Common myeloid progenitor, CD34-positive (primary cell): ENCODE measurements around the gene PPP2R2B.
A peak's percentile ranks its signal among the peaks of the same experiment; 100 is the strongest.

ENCODE experiments used
- CTCF ChIA-PET: fragments of 350-600 bp; sonication (Branson Sonifier 250); formaldehyde crosslinking; loops from one replicate; lab custom pipeline; 2021; ENCODE audit warnings: antibody characterized with exemption; lab: Charles Lee
- POLR2A ChIA-PET: fragments of 350-600 bp; sonication (Branson Sonifier 250); formaldehyde crosslinking; loops from one replicate; lab custom pipeline; 2021; ENCODE audit warnings: antibody characterized with exemption; lab: Charles Lee
- DNase-seq, 3 donors: peaks; one replicate each; pipeline versions ENCODE4 v3.0.0 to v3.0.0-alpha.2; 2013
- H3K27ac ChIP-seq, 2 experiments: 1 replicate in 1 of 2; 2 replicates in 1 of 2; pipeline ENCODE4 v1.7.0; 2013; ENCODE audit warnings: inconsistent platforms in 2 of 2, low read length in 2 of 2, mild to moderate bottlenecking in 2 of 2, low read depth in 1 of 2, moderate library complexity in 1 of 2; ENCODE audit not compliant: severe bottlenecking in 2 of 2, insufficient read depth in 1 of 2, poor library complexity in 1 of 2
- H3K27me3 ChIP-seq, 5 experiments: replicated peaks in 2 of 5; 1 replicate in 3 of 5; 2 replicates in 2 of 5; pipeline versions ENCODE4 v1.6.1 to v1.7.0; 2013; ENCODE audit warnings: low read length in 4 of 5, mild to moderate bottlenecking in 2 of 5, moderate library complexity in 2 of 5, inconsistent platforms in 1 of 5; ENCODE audit not compliant: insufficient read depth in 5 of 5, control insufficient read depth in 4 of 5
- H3K36me3 ChIP-seq, 4 experiments: 1 replicate in 2 of 4; 2 replicates in 2 of 4; pipeline versions ENCODE4 v1.6.1 to v1.7.0; 2013; ENCODE audit warnings: low read length in 3 of 4, control low read depth in 1 of 4, mild to moderate bottlenecking in 1 of 4; ENCODE audit not compliant: control insufficient read depth in 4 of 4, insufficient read depth in 4 of 4
- H3K4me1 ChIP-seq, 4 experiments: 1 replicate in 3 of 4; 2 replicates in 1 of 4; pipeline versions ENCODE4 v1.6.1 to v1.7.1; 2013; ENCODE audit warnings: low read length in 3 of 4, mild to moderate bottlenecking in 3 of 4, control low read depth in 1 of 4, inconsistent platforms in 1 of 4, moderate library complexity in 1 of 4; ENCODE audit not compliant: control insufficient read depth in 4 of 4, insufficient read depth in 4 of 4; ENCODE audit errors: control extremely low read depth in 1 of 4
- H3K4me3 ChIP-seq, 7 experiments: 1 replicate in 4 of 7; 2 replicates in 3 of 7; pipeline versions ENCODE4 v1.5.1 to v1.7.0; 2013; ENCODE audit warnings: mild to moderate bottlenecking in 7 of 7, low read length in 6 of 7, moderate library complexity in 6 of 7, inconsistent platforms in 2 of 7, low read depth in 2 of 7, control low read depth in 1 of 7; ENCODE audit not compliant: insufficient read depth in 4 of 7, control insufficient read depth in 1 of 7; ENCODE audit errors: extremely low read depth in 1 of 7
- H3K9me3 ChIP-seq, 5 experiments: 1 replicate in 4 of 5; 2 replicates in 1 of 5; pipeline versions ENCODE4 v1.6.1 to v1.7.1; 2013; ENCODE audit warnings: low read length in 4 of 5, mild to moderate bottlenecking in 2 of 5, inconsistent platforms in 1 of 5, low read depth in 1 of 5, moderate library complexity in 1 of 5; ENCODE audit not compliant: control insufficient read depth in 4 of 5, insufficient read depth in 2 of 5; ENCODE audit errors: control extremely low read depth in 1 of 5
- WGBS: methylation state at CpG from one replicate; pipeline ENCODE4 v1.1.5; 2013; ENCODE audit not compliant: insufficient coverage; 5-methylcytosine and 5-hydroxymethylcytosine counted together

PPP2R2B gene

GRCh38 chr5:146894753-146895521 is 16.4 kb upstream of the PPP2R2B start:
- Histone ChIP-seq H3K27ac (no peak overlapping the region), H3K36me3 (no peaks in the 10 kb centered on the region), H3K27me3 (no peaks in the 10 kb centered on the region), H3K4me3 (no peak overlapping the region), H3K9me3 (no peaks in the 10 kb centered on the region), H3K4me1 (peaks cover 5 to 17% (median 9%) of the 10 kb centered on the region in 4 experiments)
- WGBS: 100% methylated on average over 2 of the region's 4 CpGs
- POLR2A ChIA-PET: no interaction called here
- no peak for DNase-seq
- CTCF ChIA-PET: interaction anchor here (0.7 kb wide), 1 partner anchor 39 kb away, joined by 3 read pairs; no protein-coding TSS in a partner anchor

GRCh38 chr5:146893991-146894390 is 15.4 kb upstream of the PPP2R2B start:
- DNase-seq: no peak
- no peaks in the 10 kb centered on the region for H3K9me3 ChIP-seq
- no peak overlapping the region for H3K4me3 ChIP-seq
- H3K27ac ChIP-seq: no peak overlapping the region
- POLR2A ChIA-PET: no interaction called here
- CTCF ChIA-PET: no interaction called here
- peaks cover 5 to 20% (median 9%) of the 10 kb centered on the region in 4 experiments for H3K4me1 ChIP-seq
- WGBS: 94% methylated on average over 3 of the region's 3 CpGs
- H3K36me3 ChIP-seq: no peaks in the 10 kb centered on the region
- H3K27me3 ChIP-seq: no peaks in the 10 kb centered on the region

GRCh38 chr5:146892231-146892630 is 13.7 kb upstream of the PPP2R2B start:
- H3K4me3 ChIP-seq: no peak overlapping the region
- peaks cover 5 to 20% (median 9%) of the 10 kb centered on the region in 4 experiments for H3K4me1 ChIP-seq
- no peaks in the 10 kb centered on the region for H3K27me3 ChIP-seq
- ChIA-PET POLR2A (no interaction called here), CTCF (no interaction called here)
- no peak overlapping the region for H3K27ac ChIP-seq
- no peaks in the 10 kb centered on the region for H3K9me3 ChIP-seq
- 100% methylated on average over 2 of the region's 3 CpGs for whole genome bisulfite sequencing
- no peaks in the 10 kb centered on the region for H3K36me3 ChIP-seq
- DNase-seq: no peak

- CTCF ChIA-PET: no interaction called here
- no peak overlapping the region for H3K27ac ChIP-seq
- no peak overlapping the region for H3K4me3 ChIP-seq
- H3K9me3 ChIP-seq: no peaks in the 10 kb centered on the region
- WGBS: 100% methylated on average over 1 of the region's 1 CpG
- no peaks in the 10 kb centered on the region for H3K27me3 ChIP-seq
- H3K4me1 ChIP-seq: peaks cover 5 to 20% (median 9%) of the 10 kb centered on the region in 4 experiments
- DNase-seq: no peak
- H3K36me3 ChIP-seq: no peaks in the 10 kb centered on the region
- POLR2A ChIA-PET: no interaction called here
These were observed 13.0 kb upstream of the PPP2R2B start for GRCh38 chr5:146891511-146891910.

- POLR2A ChIA-PET: no interaction called here
- H3K4me1 ChIP-seq: peaks cover 5 to 20% (median 9%) of the 10 kb centered on the region in 4 experiments
- H3K4me3 ChIP-seq: no peak overlapping the region
- no peak overlapping the region for H3K27ac ChIP-seq
- no peaks in the 10 kb centered on the region for H3K27me3 ChIP-seq
- DNase-seq: peak in 2 of 3 donors; percentile 19 to 34
- H3K36me3 ChIP-seq: no peaks in the 10 kb centered on the region
- WGBS: 40% methylated on average over 1 of the region's 1 CpG
- CTCF ChIA-PET: no interaction called here
- no peaks in the 10 kb centered on the region for H3K9me3 ChIP-seq
These were observed 12.3 kb upstream of the PPP2R2B start for GRCh38 chr5:146890731-146891440.

- Histone ChIP-seq H3K9me3 (no peaks in the 10 kb centered on the region), H3K27ac (no peak overlapping the region), H3K4me1 (peaks cover 5 to 20% (median 9%) of the 10 kb centered on the region in 4 experiments), H3K27me3 (no peaks in the 10 kb centered on the region), H3K4me3 (no peak overlapping the region), H3K36me3 (no peaks in the 10 kb centered on the region)
- no CpG with 5 or more reads among the region's 2 CpGs for WGBS
- CTCF ChIA-PET: no interaction called here
- peak in 1 of 3 donors; percentile 24 for DNase-seq
- POLR2A ChIA-PET: no interaction called here
These were observed 11.5 kb upstream of the PPP2R2B start for GRCh38 chr5:146890066-146890465.

- no peak for DNase-seq
- POLR2A ChIA-PET: interaction anchor here (0.5 kb wide), 1 partner anchor 9 kb away, joined by 4 read pairs; no protein-coding TSS in a partner anchor
- CTCF ChIA-PET: no interaction called here
These were observed 10.6 kb upstream of the PPP2R2B start for GRCh38 chr5:146889169-146889568.

More at GRCh38 chr5:146889169-146889568, 10.6 kb upstream of the PPP2R2B start:
- Histone ChIP-seq H3K4me1 (peaks cover 5 to 20% (median 9%) of the 10 kb centered on the region in 4 experiments), H3K27ac (no peak overlapping the region), H3K4me3 (no peak overlapping the region), H3K27me3 (no peaks in the 10 kb centered on the region), H3K36me3 (no peaks in the 10 kb centered on the region), H3K9me3 (no peaks in the 10 kb centered on the region)
- no CpG with 5 or more reads among the region's 1 CpG for WGBS
